ENCODE data around the gene TNFSF8. TPM values are rescaled to one million over a fixed set of nuclear protein-coding genes. Genes with fewer than 3 reads are reported as not detected.
A peak's percentile ranks its signal among the peaks of the same experiment; 100 is the strongest.

TNFSF8 gene
- total and polyA plus RNA-seq, 7 donors = 0.07 to 1.6 (median 0.45) TPM

DNA sequence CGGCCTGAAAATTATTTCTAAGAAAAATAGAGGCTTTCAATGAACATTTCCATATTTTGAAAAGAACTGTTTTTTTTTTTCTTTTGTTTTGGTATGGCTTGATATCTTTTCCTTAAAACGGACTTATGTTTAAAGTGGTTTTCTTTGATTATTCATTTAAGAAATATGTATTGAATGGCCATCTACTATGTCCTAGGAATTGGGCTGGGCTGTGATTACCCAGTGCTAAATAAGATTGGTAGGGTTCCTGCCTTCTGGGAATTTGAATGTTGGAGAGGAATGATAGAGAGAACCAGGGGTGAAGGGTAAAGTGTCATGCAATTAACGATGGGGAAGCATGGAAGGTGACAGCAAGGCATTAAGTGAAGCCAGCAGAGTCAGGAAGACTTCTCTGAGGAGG lies 33.2 kb downstream of the TNFSF8 start:
- no peak overlapping the region for H3K4me3 ChIP-seq
- intact Hi-C loops (cut with DNase I) = no loop called here
- peaks cover 0 to 2% (median 0%) of the 10 kb centered on the region in 3 donors for H3K27me3 ChIP-seq (ENCODE audit: insufficient read depth in 3 of 3, low read length in 2 of 3)
- H3K9me3 ChIP-seq = no peaks in the 10 kb centered on the region
- no peaks in the 10 kb centered on the region for H3K4me1 ChIP-seq
- H3K27ac ChIP-seq = no peak overlapping the region
- TF ChIP-seq, protein P1, sequence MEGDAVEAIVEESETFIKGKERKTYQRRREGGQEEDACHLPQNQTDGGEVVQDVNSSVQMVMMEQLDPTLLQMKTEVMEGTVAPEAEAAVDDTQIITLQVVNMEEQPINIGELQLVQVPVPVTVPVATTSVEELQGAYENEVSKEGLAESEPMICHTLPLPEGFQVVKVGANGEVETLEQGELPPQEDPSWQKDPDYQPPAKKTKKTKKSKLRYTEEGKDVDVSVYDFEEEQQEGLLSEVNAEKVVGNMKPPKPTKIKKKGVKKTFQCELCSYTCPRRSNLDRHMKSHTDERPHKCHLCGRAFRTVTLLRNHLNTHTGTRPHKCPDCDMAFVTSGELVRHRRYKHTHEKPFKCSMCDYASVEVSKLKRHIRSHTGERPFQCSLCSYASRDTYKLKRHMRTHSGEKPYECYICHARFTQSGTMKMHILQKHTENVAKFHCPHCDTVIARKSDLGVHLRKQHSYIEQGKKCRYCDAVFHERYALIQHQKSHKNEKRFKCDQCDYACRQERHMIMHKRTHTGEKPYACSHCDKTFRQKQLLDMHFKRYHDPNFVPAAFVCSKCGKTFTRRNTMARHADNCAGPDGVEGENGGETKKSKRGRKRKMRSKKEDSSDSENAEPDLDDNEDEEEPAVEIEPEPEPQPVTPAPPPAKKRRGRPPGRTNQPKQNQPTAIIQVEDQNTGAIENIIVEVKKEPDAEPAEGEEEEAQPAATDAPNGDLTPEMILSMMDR (IDR thresholded peaks at IDR 0.05) = no peak
- 70 to 91% (median 79%) methylated on average over 3 of the region's 3 CpGs for WGBS, 3 donors
- H3K36me3 ChIP-seq (ENCODE audit: insufficient read depth in 1 of 2, low read depth in 1 of 2) = no peaks in the 10 kb centered on the region
- ATAC-seq (no peak), DNase-seq (no peak)

GRCh38 chr9:114896344-114896743 lies 34.0 kb downstream of the TNFSF8 start:
- no peak for DNase-seq
- no peak for ATAC-seq
- Histone ChIP-seq H3K4me1 (no peaks in the 10 kb centered on the region), H3K36me3 (ENCODE audit: insufficient read depth in 1 of 2, low read depth in 1 of 2) (no peaks in the 10 kb centered on the region), H3K27me3 (ENCODE audit: insufficient read depth in 3 of 3, low read length in 2 of 3) (peaks cover 0 to 2% (median 0%) of the 10 kb centered on the region in 3 donors), H3K27ac (no peak overlapping the region), H3K4me3 (no peak overlapping the region), H3K9me3 (no peaks in the 10 kb centered on the region)
- TF ChIP-seq, protein P1 (IDR thresholded peaks at IDR 0.05) = no peak
- intact Hi-C loops (cut with DNase I) = no loop called here

GRCh38 chr9:114895521-114895991 lies 34.8 kb downstream of the TNFSF8 start:
- Histone ChIP-seq H3K9me3 (no peaks in the 10 kb centered on the region), H3K36me3 (ENCODE audit: insufficient read depth in 1 of 2, low read depth in 1 of 2) (no peaks in the 10 kb centered on the region), H3K4me1 (no peaks in the 10 kb centered on the region), H3K4me3 (no peak overlapping the region), H3K27ac (no peak overlapping the region), H3K27me3 (ENCODE audit: insufficient read depth in 3 of 3, low read length in 2 of 3) (peaks cover 0 to 2% (median 0%) of the 10 kb centered on the region in 3 donors)
- TF ChIP-seq, protein P1 (IDR thresholded peaks at IDR 0.05) = no peak
- intact Hi-C loops (cut with DNase I) = no loop called here
- DNase-seq = no peak
- no peak for ATAC-seq

DNA sequence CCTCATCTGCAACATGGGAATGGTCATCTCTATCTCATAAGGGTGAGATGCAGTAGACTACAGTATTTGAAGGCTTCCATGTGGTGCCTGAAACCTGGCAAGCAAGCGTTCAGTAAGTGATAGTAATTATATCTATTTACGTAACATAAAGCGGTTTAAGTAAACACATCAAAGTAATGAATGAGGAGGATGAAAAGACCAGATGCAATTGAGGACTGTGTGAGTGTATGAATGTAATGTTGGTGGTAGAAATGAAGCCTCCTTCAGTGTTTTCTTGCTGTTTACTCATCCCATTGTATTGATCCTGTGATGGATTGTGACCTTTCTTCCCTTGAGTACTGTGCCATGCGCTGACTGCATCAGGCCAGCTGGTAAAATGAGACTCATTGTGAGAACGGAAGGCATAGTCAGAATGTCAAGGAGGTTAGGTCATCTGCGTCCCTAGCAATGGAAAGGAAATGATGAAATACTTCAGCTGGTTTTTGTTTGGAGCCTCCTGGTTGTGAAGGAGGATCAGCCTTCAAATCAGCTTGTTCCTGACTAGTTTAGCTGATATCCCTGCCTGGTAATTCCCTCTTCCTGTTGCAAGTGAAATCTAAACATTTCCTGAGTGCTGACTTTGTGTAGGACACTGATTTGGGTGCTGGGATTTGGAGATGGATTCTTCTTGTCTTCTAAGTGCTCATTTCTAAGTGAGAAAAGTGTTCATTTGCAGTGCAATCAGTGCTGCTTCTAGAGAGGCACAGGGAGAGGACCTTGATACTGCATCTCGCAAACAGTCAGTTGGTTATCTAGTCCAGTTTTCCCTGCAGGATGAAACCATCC lies 35.6 kb downstream of the TNFSF8 start:
- Histone ChIP-seq H3K4me3 (no peak overlapping the region), H3K9me3 (no peaks in the 10 kb centered on the region), H3K27me3 (ENCODE audit: insufficient read depth in 3 of 3, low read length in 2 of 3) (peaks cover 0 to 2% (median 0%) of the 10 kb centered on the region in 3 donors), H3K36me3 (ENCODE audit: insufficient read depth in 1 of 2, low read depth in 1 of 2) (no peaks in the 10 kb centered on the region), H3K4me1 (no peaks in the 10 kb centered on the region), H3K27ac (peak overlapping the region; percentile 51)
- DNase-seq = no peak
- TF ChIP-seq, protein P1 (IDR thresholded peaks at IDR 0.05) = no peak
- intact Hi-C loops (cut with DNase I) = no loop called here
- 50 to 54% (median 51%) methylated on average over 7 of the region's 7 CpGs for WGBS, 3 donors
- ATAC-seq = peak; percentile 27 to 68 (median 57)

Measured in psoas muscle (tissue), 8 donors.